Measurements from ENCODE around the gene NLRP12.

DNA sequence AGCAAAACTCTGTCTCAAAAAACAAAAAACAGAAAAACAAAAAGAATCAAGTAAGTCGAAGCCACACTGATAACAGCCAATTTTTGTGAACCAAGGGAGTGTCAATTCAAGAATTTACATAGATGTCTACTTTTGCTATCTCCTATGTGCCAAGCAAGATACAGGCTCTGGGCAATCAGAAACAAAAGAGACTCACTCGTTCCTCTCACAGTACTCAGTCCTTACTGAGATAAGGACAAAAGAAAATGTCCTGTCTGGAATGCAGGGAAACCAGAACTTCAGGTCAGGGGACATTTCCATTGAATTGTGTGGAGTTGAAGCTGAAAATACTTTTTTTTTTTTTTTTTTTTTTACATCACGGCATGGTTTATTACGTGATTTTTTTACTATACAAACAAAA is 53.0 kb downstream of the NLRP12 start:
- no peak for TF ChIP-seq POLR2AphosphoS5 (IDR thresholded peaks at IDR 0.05; ENCODE audit: low read depth, low read length)
- TF ChIP-seq POLR2A (IDR thresholded peaks at IDR 0.05; ENCODE audit: low read depth, low read length), result no peak
